Panc1 (cell line): ENCODE measurements around the gene IL36B. TPM values are rescaled to one million over a fixed set of nuclear protein-coding genes. Genes with fewer than 3 reads are reported as not detected.

ENCODE experiments used
- ATAC-seq: fragments of 200-7000 bp; cut with Tn5 transposase; 2 replicates; pipeline ENCODE4 v1.9.1; 2020; ENCODE audit warnings: mild to moderate bottlenecking, moderate library complexity
- BruUV-seq: library from RNA; stranded (reverse); fragments of 400-500 nt; replicated peaks from 2 replicates; lab custom pipeline; 2021; lab: Mats Ljungman, UMichigan
- CTCF ChIA-PET: fragments of 300-600 bp; sonication (Branson Sonifier 250); formaldehyde crosslinking; loops from one replicate; lab custom pipeline; 2022; ENCODE audit warnings: antibody characterized with exemption; lab: Charles Lee
- POLR2A ChIA-PET: fragments of 300-600 bp; sonication (Branson Sonifier 250); formaldehyde crosslinking; loops from one replicate; lab custom pipeline; 2022; ENCODE audit warnings: antibody characterized with exemption; lab: Charles Lee
- DNase-seq: peaks from one replicate; pipeline ENCODE4 v3.0.0-alpha.2; 2010; ENCODE audit warnings: low read depth, low spot score
- H3K27ac ChIP-seq: 2 replicates; pipeline ENCODE4 v1.5.1; 2011; ENCODE audit warnings: mild to moderate bottlenecking, low read length, inconsistent platforms
- H3K27me3 ChIP-seq: fragments of 200-500 bp; sonication (Bioruptor generic); 2 replicates; pipeline ENCODE4 v1.6.0; 2014; ENCODE audit warnings: low read length, inconsistent platforms; ENCODE audit not compliant: control insufficient read depth, insufficient read depth
- H3K36me3 ChIP-seq: fragments of 200-500 bp; sonication (Bioruptor generic); 2 replicates; pipeline ENCODE4 v1.5.1; 2014; ENCODE audit warnings: inconsistent platforms, mild to moderate bottlenecking, low read length, moderate library complexity; ENCODE audit not compliant: control insufficient read depth, insufficient read depth
- H3K4me1 ChIP-seq: 2 replicates; pipeline ENCODE4 v1.5.1; 2011; ENCODE audit warnings: inconsistent platforms, mild to moderate bottlenecking, low read length, moderate library complexity; ENCODE audit not compliant: control insufficient read depth, insufficient read depth
- H3K4me3 ChIP-seq, 2 experiments: 2 replicates each; pipeline ENCODE4 v1.5.1; 2011 to 2012; ENCODE audit warnings: low read depth in 2 of 2, low read length in 2 of 2, mild to moderate bottlenecking in 2 of 2, inconsistent platforms in 1 of 2, moderate library complexity in 1 of 2
- H3K9me3 ChIP-seq: fragments of 200-500 bp; sonication (Bioruptor generic); 2 replicates; pipeline ENCODE4 v1.5.1; 2014; ENCODE audit warnings: low read depth, mild to moderate bottlenecking, inconsistent platforms, low read length, moderate library complexity; ENCODE audit not compliant: control insufficient read depth, insufficient read depth
- CTCF ChIP-seq: fragments of 450-650 bp; IDR thresholded peaks from 2 replicates; pipeline ENCODE4 v1.5.1; 2017; ENCODE audit warnings: mild to moderate bottlenecking
- POLR2AphosphoS5 ChIP-seq: IDR thresholded peaks from 2 replicates; pipeline ENCODE4 v1.6.1; 2012; ENCODE audit warnings: mild to moderate bottlenecking, low read depth, low read length, moderate library complexity
- SIN3A ChIP-seq: IDR thresholded peaks from 2 replicates; pipeline ENCODE4 v1.6.1; 2012; ENCODE audit warnings: low read depth, mild to moderate bottlenecking, low read length, moderate library complexity, borderline replicate concordance; ENCODE audit not compliant: insufficient read depth
- TCF7L2 ChIP-seq: IDR thresholded peaks from 2 replicates; pipeline ENCODE4 v1.6.1; 2011; ENCODE audit warnings: mild to moderate bottlenecking, low read depth, low read length, inconsistent platforms
- in situ Hi-C: cut with HindIII; loops from 2 replicates; pipeline ENCODE4 v1.10.0; 2016; ENCODE audit warnings: low sequenced_read_pairs, low pct_unique_long_range_greater_than_20kb
- intact Hi-C: fragments of 100-400 bp; cut with micrococcal nuclease; formaldehyde crosslinking; loops from one replicate; pipeline ENCODE4 v1.10.0; 2022; ENCODE audit not compliant: unreplicated experiment
- total RNA-seq: library from RNA; stranded (reverse); gene quantifications from one replicate; pipeline ENCODE4 v1.2.1, GENCODE V29; 2021; ENCODE audit not compliant: unreplicated experiment
- TF ChIP-seq, protein P1 (sequence below), 2 experiments: IDR thresholded peaks; 2 replicates each; pipeline ENCODE4 v1.6.1; 2011 to 2012; ENCODE audit warnings: low read depth in 2 of 2, control low read depth in 1 of 2, low read length in 1 of 2, mild to moderate bottlenecking in 1 of 2, moderate library complexity in 1 of 2; ENCODE audit not compliant: insufficient read depth in 1 of 2

The IL36B gene
- total RNA-seq, 1 experiment from 2014 or later = not detected

DNA sequence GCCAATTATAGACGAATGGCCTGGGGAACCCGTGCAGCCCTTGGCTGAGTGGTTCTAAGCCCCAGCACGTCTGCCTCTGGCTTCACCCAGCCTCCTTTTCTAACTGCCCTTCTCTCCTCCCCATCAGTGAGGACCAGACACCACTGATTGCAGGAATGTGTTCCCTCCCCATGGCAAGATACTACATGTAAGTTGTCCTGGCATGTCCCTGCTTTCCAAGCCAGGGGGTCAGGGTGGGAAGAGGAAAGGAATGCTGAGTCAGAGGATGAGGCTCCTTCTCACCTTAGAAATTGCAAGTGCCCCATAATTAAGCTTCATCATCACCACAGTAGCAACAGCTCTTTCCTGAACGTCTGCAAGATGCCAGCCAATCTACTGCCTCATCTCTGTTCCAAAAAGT is 19.9 kb upstream of the IL36B start:
- H3K4me1 ChIP-seq = no peaks in the 10 kb centered on the region; the same call in 1 of the 2 replicates
- no TSS peak for BruUV-seq
- no peaks in the 10 kb centered on the region for H3K9me3 ChIP-seq
- H3K27ac ChIP-seq = no peak overlapping the region
- ATAC-seq (no peak), DNase-seq (no peak)
- ChIA-PET CTCF (no interaction called here), POLR2A (no interaction called here)
- intact Hi-C loops (no loop called here), in situ Hi-C loops (no loop called here)
- H3K27me3 ChIP-seq = peaks cover 7% of the 10 kb centered on the region; the same call in 1 of the 2 replicates
- no peaks in the 10 kb centered on the region for H3K36me3 ChIP-seq
- no peak overlapping the region for H3K4me3 ChIP-seq
- no peak for TF ChIP-seq CTCF
- TF ChIP-seq TCF7L2 = no peak
- no peak for TF ChIP-seq POLR2AphosphoS5
- TF ChIP-seq, protein P1, sequence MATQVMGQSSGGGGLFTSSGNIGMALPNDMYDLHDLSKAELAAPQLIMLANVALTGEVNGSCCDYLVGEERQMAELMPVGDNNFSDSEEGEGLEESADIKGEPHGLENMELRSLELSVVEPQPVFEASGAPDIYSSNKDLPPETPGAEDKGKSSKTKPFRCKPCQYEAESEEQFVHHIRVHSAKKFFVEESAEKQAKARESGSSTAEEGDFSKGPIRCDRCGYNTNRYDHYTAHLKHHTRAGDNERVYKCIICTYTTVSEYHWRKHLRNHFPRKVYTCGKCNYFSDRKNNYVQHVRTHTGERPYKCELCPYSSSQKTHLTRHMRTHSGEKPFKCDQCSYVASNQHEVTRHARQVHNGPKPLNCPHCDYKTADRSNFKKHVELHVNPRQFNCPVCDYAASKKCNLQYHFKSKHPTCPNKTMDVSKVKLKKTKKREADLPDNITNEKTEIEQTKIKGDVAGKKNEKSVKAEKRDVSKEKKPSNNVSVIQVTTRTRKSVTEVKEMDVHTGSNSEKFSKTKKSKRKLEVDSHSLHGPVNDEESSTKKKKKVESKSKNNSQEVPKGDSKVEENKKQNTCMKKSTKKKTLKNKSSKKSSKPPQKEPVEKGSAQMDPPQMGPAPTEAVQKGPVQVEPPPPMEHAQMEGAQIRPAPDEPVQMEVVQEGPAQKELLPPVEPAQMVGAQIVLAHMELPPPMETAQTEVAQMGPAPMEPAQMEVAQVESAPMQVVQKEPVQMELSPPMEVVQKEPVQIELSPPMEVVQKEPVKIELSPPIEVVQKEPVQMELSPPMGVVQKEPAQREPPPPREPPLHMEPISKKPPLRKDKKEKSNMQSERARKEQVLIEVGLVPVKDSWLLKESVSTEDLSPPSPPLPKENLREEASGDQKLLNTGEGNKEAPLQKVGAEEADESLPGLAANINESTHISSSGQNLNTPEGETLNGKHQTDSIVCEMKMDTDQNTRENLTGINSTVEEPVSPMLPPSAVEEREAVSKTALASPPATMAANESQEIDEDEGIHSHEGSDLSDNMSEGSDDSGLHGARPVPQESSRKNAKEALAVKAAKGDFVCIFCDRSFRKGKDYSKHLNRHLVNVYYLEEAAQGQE (IDR thresholded peaks at IDR 0.05; ENCODE audit: insufficient read depth in 1 of 2, low read depth in 2 of 2, low read length in 1 of 2) = no peak
- no peak for TF ChIP-seq SIN3A

GRCh38 chr2:113070606-113070975 is 17.9 kb upstream of the IL36B start:
- intact Hi-C loops (no loop called here), in situ Hi-C loops (no loop called here)
- H3K27me3 ChIP-seq = peaks cover 5% of the 10 kb centered on the region; the same call in 1 of the 2 replicates
- no peak for DNase-seq
- H3K27ac ChIP-seq = no peak overlapping the region
- ATAC-seq = no peak
- no peak overlapping the region for H3K4me3 ChIP-seq
- POLR2A ChIA-PET = no interaction called here
- no TSS peak for BruUV-seq
- no peaks in the 10 kb centered on the region for H3K36me3 ChIP-seq
- CTCF ChIA-PET = no interaction called here
- no peaks in the 10 kb centered on the region for H3K9me3 ChIP-seq
- H3K4me1 ChIP-seq = no peaks in the 10 kb centered on the region; the same call in 1 of the 2 replicates
- TF ChIP-seq, protein P1 (IDR thresholded peaks at IDR 0.05; ENCODE audit: insufficient read depth in 1 of 2, low read depth in 2 of 2, low read length in 1 of 2) = no peak
- TF ChIP-seq TCF7L2 (no peak), POLR2AphosphoS5 (no peak), CTCF (no peak), SIN3A (no peak)
